Ishikawa (cell line): Measurements from ENCODE around the gene ARSB.
A peak's percentile ranks its signal among the peaks of the same experiment; 100 is the strongest.

Experiments used
- CEBPB ChIP-seq: IDR thresholded peaks from 2 replicates; pipeline ENCODE4 v1.6.1; 2012
- CREB1 ChIP-seq: IDR thresholded peaks from 2 replicates; pipeline ENCODE4 v1.6.1; 2012; ENCODE audit warnings: low read depth
- EGR1 ChIP-seq: IDR thresholded peaks from 2 replicates; pipeline ENCODE4 v1.6.1; 2012
- EP300 ChIP-seq: IDR thresholded peaks from 2 replicates; pipeline ENCODE4 v1.6.1; 2012; ENCODE audit warnings: borderline replicate concordance
- FOXM1 ChIP-seq: IDR thresholded peaks from 2 replicates; pipeline ENCODE4 v1.6.1; 2012; ENCODE audit warnings: low read depth, borderline replicate concordance
- NFIC ChIP-seq: IDR thresholded peaks from 2 replicates; pipeline ENCODE4 v1.6.1; 2012
- RAD21 ChIP-seq: IDR thresholded peaks from 2 replicates; pipeline ENCODE4 v1.6.1; 2012; ENCODE audit warnings: low read depth
- TAF1 ChIP-seq: IDR thresholded peaks from 2 replicates; pipeline ENCODE4 v1.6.1; 2012; ENCODE audit warnings: low read depth, mild to moderate bottlenecking
- TCF12 ChIP-seq: IDR thresholded peaks from 2 replicates; pipeline ENCODE4 v1.6.1; 2012; ENCODE audit warnings: low read depth
- TEAD4 ChIP-seq: IDR thresholded peaks from 2 replicates; pipeline ENCODE4 v1.6.1; 2012
- YY1 ChIP-seq: IDR thresholded peaks from 2 replicates; pipeline ENCODE4 v1.6.1; 2012; ENCODE audit warnings: low read depth
- ZBTB7A ChIP-seq: IDR thresholded peaks from 2 replicates; pipeline ENCODE4 v1.6.1; 2012; ENCODE audit warnings: low read depth
- TF ChIP-seq, protein P1 (sequence below): IDR thresholded peaks from 2 replicates; pipeline ENCODE4 v1.6.1; 2012
- TF ChIP-seq, protein P2 (sequence below): IDR thresholded peaks from 2 replicates; pipeline ENCODE4 v1.6.1; 2012; ENCODE audit warnings: low read depth, mild to moderate bottlenecking
- TF ChIP-seq, protein P3 (sequence below): IDR thresholded peaks from 2 replicates; pipeline ENCODE4 v1.6.1; 2012

The ARSB gene

DNA sequence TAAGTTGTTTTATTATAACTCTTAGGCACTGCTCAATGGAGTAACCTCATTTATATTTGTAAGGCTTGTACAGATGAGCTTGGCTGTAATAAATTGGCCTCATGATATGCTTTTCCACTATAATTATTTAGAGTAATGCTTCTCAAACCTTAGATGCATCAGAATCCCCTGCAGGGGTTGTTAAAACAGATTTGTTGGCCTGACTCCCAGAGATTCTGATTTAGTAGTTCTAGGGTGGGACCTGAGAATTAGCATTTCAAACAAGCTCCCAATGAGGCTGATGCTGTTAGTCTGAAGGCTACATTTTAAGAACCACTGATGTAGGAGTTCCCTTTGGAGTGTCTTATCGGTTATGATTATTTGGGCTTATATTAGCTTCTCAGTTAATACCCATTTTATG is 38.2 kb upstream of the ARSB start:
- TF ChIP-seq, protein P1, sequence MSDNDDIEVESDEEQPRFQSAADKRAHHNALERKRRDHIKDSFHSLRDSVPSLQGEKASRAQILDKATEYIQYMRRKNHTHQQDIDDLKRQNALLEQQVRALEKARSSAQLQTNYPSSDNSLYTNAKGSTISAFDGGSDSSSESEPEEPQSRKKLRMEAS, result no peak
- TF ChIP-seq FOXM1 (no peak), EGR1 (no peak), CREB1 (no peak), EP300 (no peak), TCF12 (no peak), NFIC (no peak), RAD21 (no peak), TAF1 (no peak), ZBTB7A (no peak), CEBPB (no peak), YY1 (no peak), TEAD4 (no peak)
- TF ChIP-seq, protein P2, sequence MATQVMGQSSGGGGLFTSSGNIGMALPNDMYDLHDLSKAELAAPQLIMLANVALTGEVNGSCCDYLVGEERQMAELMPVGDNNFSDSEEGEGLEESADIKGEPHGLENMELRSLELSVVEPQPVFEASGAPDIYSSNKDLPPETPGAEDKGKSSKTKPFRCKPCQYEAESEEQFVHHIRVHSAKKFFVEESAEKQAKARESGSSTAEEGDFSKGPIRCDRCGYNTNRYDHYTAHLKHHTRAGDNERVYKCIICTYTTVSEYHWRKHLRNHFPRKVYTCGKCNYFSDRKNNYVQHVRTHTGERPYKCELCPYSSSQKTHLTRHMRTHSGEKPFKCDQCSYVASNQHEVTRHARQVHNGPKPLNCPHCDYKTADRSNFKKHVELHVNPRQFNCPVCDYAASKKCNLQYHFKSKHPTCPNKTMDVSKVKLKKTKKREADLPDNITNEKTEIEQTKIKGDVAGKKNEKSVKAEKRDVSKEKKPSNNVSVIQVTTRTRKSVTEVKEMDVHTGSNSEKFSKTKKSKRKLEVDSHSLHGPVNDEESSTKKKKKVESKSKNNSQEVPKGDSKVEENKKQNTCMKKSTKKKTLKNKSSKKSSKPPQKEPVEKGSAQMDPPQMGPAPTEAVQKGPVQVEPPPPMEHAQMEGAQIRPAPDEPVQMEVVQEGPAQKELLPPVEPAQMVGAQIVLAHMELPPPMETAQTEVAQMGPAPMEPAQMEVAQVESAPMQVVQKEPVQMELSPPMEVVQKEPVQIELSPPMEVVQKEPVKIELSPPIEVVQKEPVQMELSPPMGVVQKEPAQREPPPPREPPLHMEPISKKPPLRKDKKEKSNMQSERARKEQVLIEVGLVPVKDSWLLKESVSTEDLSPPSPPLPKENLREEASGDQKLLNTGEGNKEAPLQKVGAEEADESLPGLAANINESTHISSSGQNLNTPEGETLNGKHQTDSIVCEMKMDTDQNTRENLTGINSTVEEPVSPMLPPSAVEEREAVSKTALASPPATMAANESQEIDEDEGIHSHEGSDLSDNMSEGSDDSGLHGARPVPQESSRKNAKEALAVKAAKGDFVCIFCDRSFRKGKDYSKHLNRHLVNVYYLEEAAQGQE, result no peak
- TF ChIP-seq, protein P3, sequence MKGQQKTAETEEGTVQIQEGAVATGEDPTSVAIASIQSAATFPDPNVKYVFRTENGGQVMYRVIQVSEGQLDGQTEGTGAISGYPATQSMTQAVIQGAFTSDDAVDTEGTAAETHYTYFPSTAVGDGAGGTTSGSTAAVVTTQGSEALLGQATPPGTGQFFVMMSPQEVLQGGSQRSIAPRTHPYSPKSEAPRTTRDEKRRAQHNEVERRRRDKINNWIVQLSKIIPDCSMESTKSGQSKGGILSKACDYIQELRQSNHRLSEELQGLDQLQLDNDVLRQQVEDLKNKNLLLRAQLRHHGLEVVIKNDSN, result no peak

DNA sequence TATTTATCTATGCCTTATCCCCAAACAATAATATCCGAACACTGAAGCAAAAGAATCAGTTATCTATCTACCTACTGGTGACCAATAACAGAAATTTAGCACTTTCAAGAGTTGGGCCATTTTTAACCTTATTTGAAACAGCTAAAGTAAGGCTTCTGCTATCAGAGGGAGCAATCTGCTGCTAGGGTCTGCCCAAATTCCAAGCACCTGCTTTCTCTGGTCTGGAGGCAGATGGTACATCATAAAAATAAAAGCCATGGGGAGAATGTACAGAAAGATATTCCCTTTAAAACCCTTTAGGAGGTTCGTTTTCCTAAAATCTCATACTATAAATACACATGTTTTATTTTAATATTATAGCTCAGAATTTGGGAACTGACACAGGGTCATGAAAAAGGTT is 37.7 kb upstream of the ARSB start:
- TF ChIP-seq, protein P1, result no peak
- TF ChIP-seq, protein P2, result no peak
- TF ChIP-seq EP300 (no peak), CREB1 (no peak), CEBPB (no peak), TAF1 (no peak), EGR1 (no peak), FOXM1 (no peak), YY1 (no peak)

DNA sequence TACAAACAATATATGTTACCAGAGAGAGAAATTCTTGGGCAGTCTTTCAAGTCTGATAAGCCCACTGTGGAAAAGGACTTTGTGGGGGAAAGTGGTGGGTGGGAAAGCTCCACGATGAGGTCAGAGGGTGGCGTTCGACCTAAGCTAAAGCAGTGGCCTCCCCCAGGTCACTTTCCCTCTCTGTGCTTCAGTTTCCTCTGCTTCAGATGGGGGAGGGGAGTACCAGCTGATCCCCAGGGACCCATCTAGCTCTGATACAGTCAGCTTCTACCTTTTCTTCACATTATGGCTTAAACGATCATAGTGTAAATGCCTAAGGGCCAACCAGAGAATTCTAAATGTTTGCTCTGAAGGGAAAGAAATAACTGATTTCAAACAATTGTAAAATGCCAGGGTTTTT is 36.6 kb upstream of the ARSB start:
- TF ChIP-seq, protein P2, result no peak
- TF ChIP-seq CREB1 (no peak), ZBTB7A (no peak), YY1 (no peak), EP300 (no peak), FOXM1 (no peak), NFIC (no peak), CEBPB (no peak), TCF12 (no peak), RAD21 (no peak), EGR1 (no peak), TAF1 (no peak), TEAD4 (no peak)
- TF ChIP-seq, protein P1, result no peak
- TF ChIP-seq, protein P3, result no peak

DNA sequence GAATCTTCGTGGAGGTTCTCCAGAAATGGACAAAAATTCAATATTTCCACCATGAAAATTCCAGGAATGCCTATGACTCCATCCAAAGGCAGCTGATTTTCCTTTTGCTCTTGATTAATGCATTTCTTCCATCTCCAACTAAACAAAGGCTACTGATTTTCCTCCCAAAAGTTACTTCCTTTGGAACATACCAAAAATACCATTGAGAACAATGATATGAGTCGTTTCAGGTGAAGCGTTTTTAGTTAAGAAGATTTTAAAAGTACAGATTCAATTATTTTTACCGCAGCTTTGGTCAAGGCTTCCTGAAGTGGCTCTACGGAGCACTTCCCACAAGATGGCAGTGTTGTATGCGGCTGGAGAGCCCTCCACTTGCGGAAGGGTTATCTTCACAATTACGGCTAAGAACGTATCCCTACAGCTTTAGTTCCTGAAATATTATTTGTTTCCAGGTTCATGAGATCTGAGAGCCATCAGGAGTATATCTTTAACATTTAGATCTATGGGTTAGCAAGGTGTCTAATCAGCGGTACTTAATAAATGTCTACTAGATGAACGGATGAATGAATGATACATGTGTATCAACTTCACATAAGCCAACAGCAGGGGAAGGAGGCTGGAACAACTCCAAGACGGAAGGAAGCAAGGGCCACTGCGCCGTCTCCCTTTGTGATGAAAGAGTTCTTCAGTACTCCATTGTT is 35.9 kb upstream of the ARSB start:
- TF ChIP-seq TEAD4 (no peak), RAD21 (peak; percentile 84)
